ENCODE measurements around the gene PICALM. TPM values are rescaled to one million over a fixed set of nuclear protein-coding genes. Genes with fewer than 3 reads are reported as not detected.

PICALM gene
- total and polyA plus RNA-seq, 2 donors (not counting 3 experiments of a cell fraction or from before 2014, with no cell fraction given): 181 to 202 TPM

DNA sequence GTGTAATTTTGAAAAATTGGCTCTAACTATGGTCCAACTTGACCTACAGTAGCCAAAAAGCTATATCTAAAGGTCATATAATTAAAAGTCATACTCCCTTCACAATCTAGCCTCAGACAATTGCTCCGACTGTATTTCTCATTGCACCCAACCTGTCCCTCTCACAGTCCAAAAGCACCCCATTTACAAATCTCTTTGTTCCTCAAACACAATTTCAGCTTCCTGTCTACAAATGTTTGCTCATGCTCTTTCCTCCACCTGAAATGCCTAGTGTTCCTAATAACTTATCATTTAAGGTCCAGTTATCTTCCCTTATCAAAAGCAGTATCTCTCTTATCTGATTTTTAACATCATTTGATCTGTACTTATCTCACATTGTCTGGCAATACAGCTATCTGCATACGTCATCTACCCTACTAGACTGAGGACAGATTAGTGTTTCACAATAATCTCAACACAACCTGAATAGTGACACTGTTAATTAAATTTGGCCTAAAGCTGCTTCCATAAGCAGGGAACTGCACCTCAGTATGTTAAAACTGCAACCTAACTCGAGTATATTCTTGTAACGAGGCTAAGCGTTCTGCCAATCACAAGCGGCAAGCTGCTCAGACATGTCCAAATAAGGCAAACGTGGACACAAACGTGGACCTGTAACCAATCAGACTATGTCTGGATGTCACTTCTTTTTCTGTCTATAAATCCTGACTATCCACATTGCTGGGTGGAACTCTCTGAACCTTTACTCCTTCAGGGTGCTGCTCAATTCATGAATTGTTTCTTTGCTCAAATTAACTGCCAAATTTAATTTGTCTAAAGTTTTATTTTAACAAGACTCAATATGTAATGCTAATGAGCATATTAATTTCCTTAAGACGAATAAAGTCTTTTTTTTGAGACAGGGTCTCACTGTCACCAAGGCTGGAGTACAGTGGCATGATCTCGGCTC is 15.9 kb downstream of the PICALM start:
- Histone ChIP-seq H3K36me3 (ENCODE audit: control insufficient read depth in 2 of 2, extremely low read depth in 1 of 2, insufficient read depth in 2 of 2, low read length in 2 of 2) (no peaks in the 10 kb centered on the region), H4K20me1 (replicated peaks; ENCODE audit: control insufficient read depth, extremely low read depth, insufficient read depth, low read length) (peaks cover 33% of the 10 kb centered on the region), H3K4me2 (ENCODE audit: insufficient read depth, low read length) (no peak overlapping the region), H3K9ac (replicated peaks; ENCODE audit: extremely low read depth, insufficient read depth, low read length) (no peak overlapping the region), H3K4me3 (replicated peaks in 1 of 3; ENCODE audit: insufficient read depth in 1 of 3, low read depth in 1 of 3, low read length in 3 of 3) (no peak overlapping the region), H3K9me3 (replicated peaks; ENCODE audit: control insufficient read depth, insufficient read depth, low read length) (no peaks in the 10 kb centered on the region), H3K4me1 (ENCODE audit: control insufficient read depth, extremely low read depth, insufficient read depth, low read length) (peaks cover 6% of the 10 kb centered on the region), H3K27me3 (ENCODE audit: control insufficient read depth in 2 of 2, insufficient read depth in 2 of 2, low read length in 2 of 2) (no peaks in the 10 kb centered on the region), H3K27ac (ENCODE audit: insufficient read depth, low read depth, low read length) (no peak overlapping the region), H3K79me2 (ENCODE audit: control insufficient read depth, insufficient read depth, low read length) (peaks cover 100% of the 10 kb centered on the region), H2AFZ (ENCODE audit: low read depth, low read length) (no peak overlapping the region), H3K9me1 (replicated peaks; ENCODE audit: control insufficient read depth, extremely low read depth, insufficient read depth, low read length) (no peaks in the 10 kb centered on the region)
- FAIRE-seq: no peak
- DNase-seq (ENCODE audit: low read depth, low spot score): no peak
- intact Hi-C loops (cut with micrococcal nuclease) (no loop called here), dilution Hi-C loops (cut with MboI; ENCODE audit: extremely low pct_ligation_motif_present, low sequenced_read_pairs) (no loop called here)
- ChIA-PET CTCF (interaction anchor here (1.0 to 4.7 kb wide), 7 partner anchors 10 to 166 kb away, joined by 3 to 55 read pairs (median 5); no protein-coding TSS in a partner anchor), POLR2A (interaction anchor here (0.9 to 1.0 kb wide), 2 partner anchors 14 to 16 kb away, joined by 3 to 5 read pairs; partner anchors contain the start of gene PICALM)
- BruUV-seq (replicated peaks): no TSS peak
- TF ChIP-seq EZH2 (IDR thresholded peaks at IDR 0.05; ENCODE audit: borderline replicate concordance, low read depth, low read length, severe bottlenecking): no peak
- TF ChIP-seq, protein P1, sequence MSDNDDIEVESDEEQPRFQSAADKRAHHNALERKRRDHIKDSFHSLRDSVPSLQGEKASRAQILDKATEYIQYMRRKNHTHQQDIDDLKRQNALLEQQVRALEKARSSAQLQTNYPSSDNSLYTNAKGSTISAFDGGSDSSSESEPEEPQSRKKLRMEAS (IDR thresholded peaks at IDR 0.05; ENCODE audit: insufficient read depth, insufficient read length): no peak
- TF ChIP-seq POLR2AphosphoS5 (IDR thresholded peaks at IDR 0.05; ENCODE audit: insufficient read depth, low read depth, low read length): no peak
- TF ChIP-seq POLR2A (IDR thresholded peaks at IDR 0.05; ENCODE audit: low read depth, low read length): no peak
- no peak for TF ChIP-seq FOS (IDR thresholded peaks at IDR 0.05; ENCODE audit: borderline replicate concordance, insufficient read depth, low read length)
- TF ChIP-seq, protein P2, sequence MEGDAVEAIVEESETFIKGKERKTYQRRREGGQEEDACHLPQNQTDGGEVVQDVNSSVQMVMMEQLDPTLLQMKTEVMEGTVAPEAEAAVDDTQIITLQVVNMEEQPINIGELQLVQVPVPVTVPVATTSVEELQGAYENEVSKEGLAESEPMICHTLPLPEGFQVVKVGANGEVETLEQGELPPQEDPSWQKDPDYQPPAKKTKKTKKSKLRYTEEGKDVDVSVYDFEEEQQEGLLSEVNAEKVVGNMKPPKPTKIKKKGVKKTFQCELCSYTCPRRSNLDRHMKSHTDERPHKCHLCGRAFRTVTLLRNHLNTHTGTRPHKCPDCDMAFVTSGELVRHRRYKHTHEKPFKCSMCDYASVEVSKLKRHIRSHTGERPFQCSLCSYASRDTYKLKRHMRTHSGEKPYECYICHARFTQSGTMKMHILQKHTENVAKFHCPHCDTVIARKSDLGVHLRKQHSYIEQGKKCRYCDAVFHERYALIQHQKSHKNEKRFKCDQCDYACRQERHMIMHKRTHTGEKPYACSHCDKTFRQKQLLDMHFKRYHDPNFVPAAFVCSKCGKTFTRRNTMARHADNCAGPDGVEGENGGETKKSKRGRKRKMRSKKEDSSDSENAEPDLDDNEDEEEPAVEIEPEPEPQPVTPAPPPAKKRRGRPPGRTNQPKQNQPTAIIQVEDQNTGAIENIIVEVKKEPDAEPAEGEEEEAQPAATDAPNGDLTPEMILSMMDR (IDR thresholded peaks at IDR 0.05; ENCODE audit: extremely low read depth in 1 of 2, insufficient read depth in 1 of 2, low read depth in 1 of 2, low read length in 2 of 2): no peak
- no peak for TF ChIP-seq JUN (IDR thresholded peaks at IDR 0.05; ENCODE audit: borderline replicate concordance, insufficient read depth, insufficient read length, low read depth)

Measured in endothelial cell of umbilical vein (primary cell).